ENCODE results near the gene DUSP3.
A peak's percentile ranks its signal among the peaks of the same experiment; 100 is the strongest.

DUSP3 gene

DNA sequence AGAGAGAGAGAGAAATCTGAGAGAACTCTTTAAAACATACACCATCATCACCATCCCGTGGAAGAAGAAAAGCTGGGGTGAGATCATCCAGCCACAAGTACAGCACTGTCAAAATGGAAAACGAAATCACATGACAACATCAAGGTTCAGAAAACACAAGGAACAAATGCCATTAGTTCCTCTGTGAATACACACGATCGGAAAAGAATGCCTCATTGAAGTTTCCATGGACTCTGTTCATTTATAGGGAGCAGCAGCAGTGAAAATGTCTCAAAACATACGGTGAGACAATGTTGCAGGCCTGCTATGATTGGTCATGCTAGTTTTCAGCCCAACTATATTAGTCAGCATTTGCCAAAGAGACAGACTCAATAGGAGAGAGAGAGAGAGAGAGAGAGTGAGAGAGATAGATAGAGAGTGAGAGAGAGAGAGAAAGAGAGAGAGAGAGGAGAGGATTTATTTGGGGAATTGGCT, 5.9 kb upstream of the DUSP3 start:
- Mint-ChIP-seq H3K4me3 (no peak overlapping the region), H3K36me3 (no peaks in the 10 kb centered on the region), H3K4me1 (peaks cover 7% of the 10 kb centered on the region), H3K27ac (no peak overlapping the region), H3K9me3 (no peaks in the 10 kb centered on the region)
- ATAC-seq (peak; percentile 78), DNase-seq (ENCODE audit: low spot score in 2 of 2) (no peak)

DNA sequence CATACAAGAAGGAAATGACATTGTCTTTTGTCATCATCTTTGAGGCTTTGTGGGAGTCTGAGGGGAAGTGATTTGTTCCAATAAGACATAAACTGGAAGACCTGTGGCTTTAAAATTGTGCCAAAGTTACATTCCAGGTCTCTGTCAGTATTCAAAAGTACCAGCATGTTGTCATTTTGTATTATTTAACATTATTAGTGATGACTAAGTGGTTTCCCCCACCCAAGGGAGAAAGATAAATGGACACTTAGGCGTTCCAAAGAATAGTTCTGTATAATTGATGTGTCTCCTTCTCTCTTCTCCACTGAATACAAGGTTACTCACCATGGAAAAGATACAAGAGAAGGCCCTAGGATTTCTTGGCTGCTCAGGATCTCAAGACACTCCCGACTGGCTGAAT, 5.3 kb upstream of the DUSP3 start:
- no peaks in the 10 kb centered on the region for H3K36me3 Mint-ChIP-seq
- ATAC-seq (no peak), DNase-seq (ENCODE audit: low spot score in 2 of 2) (no peak)
- no peaks in the 10 kb centered on the region for H3K9me3 Mint-ChIP-seq
- no peak overlapping the region for H3K27ac Mint-ChIP-seq
- peaks cover 7% of the 10 kb centered on the region for H3K4me1 Mint-ChIP-seq
- no peak overlapping the region for H3K4me3 Mint-ChIP-seq

DNA sequence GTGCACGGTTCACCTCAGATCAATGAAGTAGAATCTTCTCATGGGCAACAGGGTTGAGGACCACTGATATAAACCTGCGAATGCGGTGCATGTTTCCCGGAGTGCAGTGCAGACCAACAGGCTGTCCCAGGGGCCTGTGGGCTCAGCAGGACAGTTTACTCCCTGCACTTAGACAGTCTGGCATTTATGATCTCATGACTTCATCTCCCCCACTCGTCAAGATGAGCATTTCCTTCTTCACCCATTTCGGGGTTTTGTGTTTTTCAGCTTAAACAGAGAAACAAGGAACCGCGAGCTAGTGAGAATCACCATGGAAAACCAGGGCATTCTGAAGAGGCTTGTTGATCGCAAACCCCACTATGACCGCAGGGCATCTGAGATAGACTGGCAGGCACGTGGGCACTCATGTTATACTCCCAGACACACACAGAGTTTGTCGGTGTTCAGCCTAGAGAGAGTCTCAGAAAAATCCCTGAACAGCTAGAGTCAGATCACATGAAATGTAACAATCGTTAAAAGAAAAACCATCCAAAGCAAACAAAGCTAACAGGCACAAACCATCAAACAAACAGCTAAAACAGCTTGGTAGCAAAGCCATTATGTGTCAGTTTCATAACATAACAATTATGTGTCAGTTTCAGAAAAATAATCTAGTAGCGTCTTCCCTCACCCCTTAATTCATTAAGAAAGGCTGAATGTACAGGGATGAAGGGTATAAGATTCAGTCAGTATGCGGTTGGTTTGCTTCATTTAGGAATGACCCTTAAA, 4.3 kb upstream of the DUSP3 start:
- Mint-ChIP-seq H3K9me3 (no peaks in the 10 kb centered on the region), H3K27ac (no peak overlapping the region), H3K4me3 (no peak overlapping the region), H3K4me1 (peaks cover 7% of the 10 kb centered on the region), H3K36me3 (no peaks in the 10 kb centered on the region)
- ATAC-seq (no peak), DNase-seq (ENCODE audit: low spot score in 2 of 2) (no peak)

DNA sequence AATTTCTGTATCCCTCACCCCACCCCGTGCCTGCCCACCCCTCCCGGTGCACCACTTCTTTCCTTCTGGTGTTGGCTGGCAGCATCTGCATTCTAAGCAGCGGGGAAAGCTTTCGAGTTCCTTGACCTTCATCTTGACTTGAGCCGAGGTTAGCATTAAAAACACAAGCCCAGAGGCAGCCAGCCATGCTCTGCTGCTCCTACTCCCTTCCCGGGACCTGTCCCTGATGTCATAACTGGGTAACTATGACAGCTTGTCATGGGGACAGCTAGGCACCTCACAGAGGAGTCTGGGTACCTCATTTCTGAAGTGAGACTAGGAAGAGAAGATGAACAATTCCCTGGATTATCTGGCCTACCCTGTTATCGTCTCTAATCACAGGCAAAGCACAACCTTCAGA, 1.4 kb upstream of the DUSP3 start, which contains the start of gene CFAP97D1:
Gene CFAP97D1, plus strand, starts transcription at position 301 of the 400 bp plus-strand sequence. Its CDS starts 28 bp downstream, at position 329.
- no peaks in the 10 kb centered on the region for H3K9me3 Mint-ChIP-seq

DNA sequence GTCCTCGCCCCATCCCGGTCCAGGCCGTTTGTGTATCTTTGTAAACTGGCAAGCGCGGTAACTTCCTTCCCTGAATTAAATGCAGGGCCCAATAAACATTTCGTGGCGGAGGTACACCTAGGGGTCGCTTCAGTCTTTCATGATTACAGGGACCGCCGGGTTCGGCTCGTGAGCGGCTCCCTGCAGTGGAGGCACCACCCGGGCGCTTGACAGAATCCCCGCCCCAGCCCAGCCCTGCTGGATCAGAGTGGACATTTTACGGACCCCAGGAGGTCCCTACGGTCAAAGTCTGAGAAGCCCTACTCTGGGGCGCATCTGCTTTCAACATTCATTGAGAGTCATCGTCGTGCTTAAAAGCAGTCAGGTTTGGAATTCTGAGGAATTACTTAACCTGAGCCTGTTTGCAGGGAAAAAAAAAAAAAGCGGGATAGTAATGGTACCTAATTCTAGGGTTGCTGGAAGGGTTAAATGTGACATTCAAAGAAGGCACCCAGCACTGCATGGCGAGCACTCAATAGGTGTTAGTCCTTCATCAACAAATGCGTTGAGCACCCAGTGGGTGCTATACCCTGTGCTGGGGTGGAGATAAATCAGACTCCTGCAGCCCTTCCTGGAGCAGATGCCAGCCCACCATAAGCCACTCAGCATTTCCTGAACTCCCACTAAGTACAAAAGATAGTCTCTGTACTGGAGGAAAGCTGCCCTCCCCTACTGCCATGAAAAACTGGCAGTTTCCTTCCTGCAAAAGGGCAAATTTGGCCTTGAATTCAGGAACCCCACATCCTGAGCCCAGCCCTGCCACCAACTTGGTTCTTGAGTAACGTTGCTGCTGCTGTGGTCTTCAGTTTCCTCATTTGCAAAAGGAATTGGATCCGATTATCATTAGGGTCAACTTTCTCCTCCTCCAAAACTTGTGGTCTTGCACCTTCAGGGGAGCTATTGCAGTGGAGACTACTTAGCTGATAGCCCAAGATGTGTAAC, 658 bp upstream of the DUSP3 start:
- DNase-seq (ENCODE audit: low spot score in 2 of 2): no peak
- H3K4me1 Mint-ChIP-seq: no peaks in the 10 kb centered on the region
- H3K9me3 Mint-ChIP-seq: no peaks in the 10 kb centered on the region
- H3K27ac Mint-ChIP-seq: peak overlapping the region; percentile 60
- H3K36me3 Mint-ChIP-seq: peaks cover 8% of the 10 kb centered on the region
- H3K4me3 Mint-ChIP-seq: peak overlapping the region; percentile 74
- ATAC-seq: peak; percentile 60

More for the DNA sequence above, 1.4 kb upstream of the DUSP3 start, which contains the start of gene CFAP97D1:
- H3K4me3 Mint-ChIP-seq: peak within 1 kb of the TSS; percentile 74
- peaks cover 3% of the 10 kb centered on the region for H3K36me3 Mint-ChIP-seq
- H3K4me1 Mint-ChIP-seq: peaks cover 7% of the 10 kb centered on the region
- no peak within 1 kb of the TSS for H3K27ac Mint-ChIP-seq
- DNase-seq (ENCODE audit: low spot score in 2 of 2): no peak
- no peak for ATAC-seq

DNA sequence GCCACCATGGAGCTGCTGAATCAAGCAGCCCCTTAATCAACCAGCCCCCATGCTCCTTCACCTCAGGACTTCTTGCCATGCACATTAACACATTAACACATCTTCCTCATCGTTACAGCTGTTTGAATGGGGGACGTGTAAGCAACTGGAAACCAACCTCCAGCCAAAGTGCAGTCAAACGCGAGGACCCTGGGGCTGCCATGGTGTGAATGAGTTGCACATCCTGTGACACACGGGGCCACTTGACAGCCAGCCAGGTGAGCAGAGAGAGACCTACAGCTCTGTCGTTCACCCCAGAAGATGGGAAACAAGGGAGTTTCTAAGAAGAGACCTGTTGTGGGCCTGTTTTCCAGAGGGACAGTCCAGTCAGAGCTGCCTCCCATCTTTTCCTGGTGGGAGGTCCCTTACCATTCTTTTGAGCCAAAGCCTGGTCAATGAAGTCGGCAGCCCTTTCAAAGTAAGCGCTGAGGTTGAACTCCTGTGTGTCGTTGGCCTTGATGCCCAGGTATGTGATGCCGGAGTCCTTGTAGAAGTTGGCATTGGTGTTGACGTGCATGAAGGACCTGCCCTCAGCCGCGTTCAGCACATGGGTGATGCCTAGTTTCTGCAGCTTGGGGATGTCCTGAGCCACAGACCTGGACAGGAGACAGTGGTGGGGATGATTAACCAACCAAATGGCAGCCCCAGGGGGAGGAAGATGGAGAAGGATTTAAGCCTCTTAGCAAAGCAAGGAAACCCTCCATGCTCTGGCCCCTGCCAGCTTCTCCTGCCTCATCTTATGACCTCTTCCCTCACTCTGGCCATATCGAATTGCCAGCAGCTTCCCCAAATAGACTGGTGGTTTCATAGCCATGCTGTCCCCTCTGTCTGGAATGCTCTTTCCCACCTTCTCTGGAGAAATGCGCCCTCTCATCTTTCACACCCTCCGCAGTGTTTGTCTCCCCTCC, 4.2 kb downstream of the DUSP3 start:
- Mint-ChIP-seq H3K4me1 (no peaks in the 10 kb centered on the region), H3K4me3 (no peak overlapping the region), H3K27ac (no peak overlapping the region), H3K9me3 (no peaks in the 10 kb centered on the region), H3K36me3 (peaks cover 42% of the 10 kb centered on the region)
- no peak for DNase-seq (ENCODE audit: low spot score in 2 of 2)
- no peak for ATAC-seq

DNA sequence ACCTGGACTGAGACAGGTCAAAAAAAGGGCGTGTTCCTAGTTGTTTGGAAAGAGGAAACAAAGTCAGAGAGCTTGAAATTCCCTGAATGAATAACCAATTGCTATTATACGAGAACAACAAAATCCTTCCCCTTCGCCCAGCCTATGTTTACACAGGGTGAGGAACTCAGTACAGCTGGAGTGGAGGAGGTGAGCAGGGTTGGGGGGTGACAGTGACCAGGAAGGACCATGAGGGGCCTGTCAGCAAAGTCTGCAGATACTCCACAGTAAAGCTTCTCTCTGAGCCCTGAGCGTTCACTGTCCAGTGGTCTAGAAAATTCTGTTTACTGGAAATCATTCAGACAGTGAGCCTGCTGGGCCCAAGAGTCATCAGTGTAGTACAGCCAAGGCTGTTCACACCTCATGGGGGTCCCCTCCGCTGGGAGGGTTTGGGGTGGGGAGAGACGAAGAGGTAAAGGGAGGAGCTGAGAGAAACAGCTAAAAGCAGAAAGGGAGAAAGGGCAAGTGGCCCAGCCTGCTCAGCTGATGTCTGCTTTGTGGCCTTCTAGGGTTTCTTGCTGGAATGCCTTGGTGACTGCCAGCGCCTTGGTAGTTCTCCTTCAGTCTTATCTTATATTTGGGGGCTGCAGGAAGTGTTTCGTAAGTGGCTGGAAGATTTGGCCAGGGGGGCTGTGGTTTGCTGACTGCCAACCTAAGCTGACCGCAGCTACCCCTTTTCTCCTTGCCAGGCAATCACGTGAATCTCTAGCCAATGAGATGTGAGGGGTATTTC, 5.7 kb downstream of the DUSP3 start:
- no peak for ATAC-seq
- Mint-ChIP-seq H3K4me3 (no peak overlapping the region), H3K9me3 (no peaks in the 10 kb centered on the region)

DNA sequence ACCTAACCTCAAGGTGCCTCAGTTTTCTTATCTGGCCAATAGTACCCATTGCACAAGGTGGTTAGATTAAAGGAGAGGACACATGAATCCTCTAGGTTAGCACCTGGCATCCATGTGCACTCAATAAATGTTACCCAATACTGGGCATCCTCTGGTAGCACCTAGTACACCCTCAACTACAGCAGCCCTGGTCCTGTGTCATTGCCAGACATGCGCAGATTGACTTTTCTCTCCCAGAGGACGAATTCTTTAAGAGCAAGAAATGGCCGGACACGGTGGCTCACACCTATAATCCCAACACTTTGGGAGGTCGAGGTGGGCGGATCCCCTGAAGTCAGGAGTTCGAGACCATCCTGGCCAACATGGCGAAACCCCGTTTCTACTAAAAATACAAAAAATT, 7.3 kb downstream of the DUSP3 start:
- no peak overlapping the region for H3K4me3 Mint-ChIP-seq
- no peaks in the 10 kb centered on the region for H3K4me1 Mint-ChIP-seq
- no peak for DNase-seq (ENCODE audit: low spot score in 2 of 2)
- peaks cover 42% of the 10 kb centered on the region for H3K36me3 Mint-ChIP-seq
- no peaks in the 10 kb centered on the region for H3K9me3 Mint-ChIP-seq
- ATAC-seq: no peak
- no peak overlapping the region for H3K27ac Mint-ChIP-seq

More for the DNA sequence above, 5.7 kb downstream of the DUSP3 start:
- no peaks in the 10 kb centered on the region for H3K4me1 Mint-ChIP-seq
- peaks cover 42% of the 10 kb centered on the region for H3K36me3 Mint-ChIP-seq
- no peak for DNase-seq (ENCODE audit: low spot score in 2 of 2)
- H3K27ac Mint-ChIP-seq: peak overlapping the region; percentile 82

DNA sequence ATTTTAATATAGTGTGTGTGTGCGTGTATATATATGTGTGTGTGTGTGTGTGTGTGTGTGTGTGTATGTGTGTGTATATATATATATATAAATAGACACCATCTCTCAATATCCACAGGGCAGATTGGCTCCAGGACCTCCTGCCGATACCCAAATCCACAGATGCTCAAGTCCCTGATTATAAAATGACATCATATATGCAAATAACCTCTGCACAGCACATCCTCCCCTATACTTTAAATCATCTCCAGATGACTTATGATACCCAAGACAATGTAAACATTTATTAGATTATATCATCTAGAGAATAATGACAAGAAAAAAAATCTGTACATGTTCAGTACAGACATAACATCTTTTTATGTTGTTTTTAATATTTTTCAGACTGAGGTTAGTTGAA, 7.8 kb downstream of the DUSP3 start:
- Mint-ChIP-seq H3K36me3 (peaks cover 46% of the 10 kb centered on the region), H3K4me3 (no peak overlapping the region), H3K27ac (no peak overlapping the region), H3K4me1 (no peaks in the 10 kb centered on the region), H3K9me3 (no peaks in the 10 kb centered on the region)
- ATAC-seq: no peak
- no peak for DNase-seq (ENCODE audit: low spot score in 2 of 2)

DNA sequence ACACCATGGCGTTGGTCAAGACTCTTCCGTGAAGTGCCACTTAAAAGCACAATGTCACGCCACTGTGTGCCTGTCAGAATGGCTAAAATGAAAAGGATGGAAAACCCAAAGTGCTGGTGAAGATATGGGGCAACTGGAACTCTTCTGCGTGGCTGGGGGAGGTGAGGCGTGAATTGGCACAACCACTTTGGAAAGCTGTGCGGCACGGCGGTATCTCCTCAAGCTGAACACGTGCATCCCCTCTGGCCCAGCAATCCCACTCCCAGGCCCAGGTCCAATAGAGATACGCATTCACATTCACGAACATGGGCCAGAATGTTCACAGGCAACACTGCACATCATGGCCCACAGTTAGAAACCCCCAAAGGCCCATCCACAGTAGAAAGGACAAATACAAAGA, 8.9 kb downstream of the DUSP3 start:
- Mint-ChIP-seq H3K4me3 (no peak overlapping the region), H3K9me3 (no peaks in the 10 kb centered on the region), H3K36me3 (peaks cover 41% of the 10 kb centered on the region), H3K4me1 (no peaks in the 10 kb centered on the region), H3K27ac (no peak overlapping the region)
- DNase-seq (ENCODE audit: low spot score in 2 of 2): no peak
- ATAC-seq: no peak

DNA sequence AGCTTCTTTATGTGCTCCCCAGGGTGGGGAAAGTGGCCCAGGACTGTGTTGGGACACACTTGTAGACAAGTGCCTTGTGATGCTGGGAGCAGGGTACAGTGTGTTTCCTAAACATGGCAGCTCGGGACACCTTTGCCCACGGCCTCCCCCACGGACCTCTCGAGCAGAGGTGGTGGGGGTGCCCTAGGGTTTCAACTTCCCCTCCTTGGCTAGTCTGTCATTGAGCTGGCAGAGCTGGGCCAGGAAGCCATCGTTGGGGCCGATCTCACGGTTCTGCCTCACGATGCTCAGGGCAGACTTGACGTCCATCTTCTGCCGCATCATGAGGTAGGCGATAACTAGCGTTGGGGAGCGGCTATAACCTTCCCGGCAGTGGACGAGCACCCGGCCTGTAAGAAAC, 9.4 kb downstream of the DUSP3 start:
- no peaks in the 10 kb centered on the region for H3K4me1 Mint-ChIP-seq
- H3K27ac Mint-ChIP-seq: no peak overlapping the region
- H3K9me3 Mint-ChIP-seq: no peaks in the 10 kb centered on the region
- ATAC-seq (no peak), DNase-seq (ENCODE audit: low spot score in 2 of 2) (no peak)
- no peak overlapping the region for H3K4me3 Mint-ChIP-seq
- H3K36me3 Mint-ChIP-seq: peaks cover 38% of the 10 kb centered on the region

DNA sequence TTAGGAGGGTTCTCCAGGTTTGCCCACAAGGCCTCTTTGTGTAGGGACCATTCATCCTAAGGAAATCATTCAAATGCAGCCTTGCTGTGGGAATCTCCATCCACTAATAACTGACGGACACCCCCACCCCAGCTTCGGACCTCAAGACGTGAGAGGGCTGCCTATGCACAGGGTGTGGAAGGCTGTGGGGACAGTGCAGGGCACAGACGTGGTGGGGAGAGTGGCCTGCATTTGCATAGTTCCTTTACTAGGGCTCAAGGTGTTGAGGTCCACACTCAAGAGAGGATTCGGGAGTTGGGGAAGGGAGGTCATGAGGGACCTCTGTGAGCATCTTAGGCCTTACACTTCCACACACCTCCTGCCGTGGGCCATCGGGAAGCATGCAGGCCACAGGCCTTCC, 9.8 kb downstream of the DUSP3 start:
- Mint-ChIP-seq H3K9me3 (no peaks in the 10 kb centered on the region), H3K27ac (no peak overlapping the region), H3K36me3 (peaks cover 35% of the 10 kb centered on the region), H3K4me3 (no peak overlapping the region), H3K4me1 (no peaks in the 10 kb centered on the region)
- no peak for DNase-seq (ENCODE audit: low spot score in 2 of 2)
- no peak for ATAC-seq

DNA sequence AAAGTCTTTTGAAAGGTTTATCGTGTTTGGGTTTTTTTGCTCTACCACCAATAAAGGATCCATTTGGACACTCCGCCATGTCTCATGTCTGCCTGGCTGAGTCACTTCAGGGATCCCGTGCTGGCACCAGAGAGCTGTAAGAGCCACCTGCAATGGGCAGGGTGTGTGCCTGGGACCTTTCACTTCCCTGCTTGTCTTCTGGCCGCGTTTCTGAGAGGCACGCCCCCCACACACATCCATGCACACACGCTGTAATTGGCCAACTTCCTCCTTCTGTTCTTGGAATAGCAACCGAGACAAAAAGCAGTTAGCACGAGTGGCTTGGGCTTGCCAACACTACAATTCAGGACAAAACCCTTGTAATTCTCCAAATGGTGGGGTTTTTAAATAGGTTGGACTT, 10.4 kb downstream of the DUSP3 start:
- no peak for DNase-seq (ENCODE audit: low spot score in 2 of 2)
- Mint-ChIP-seq H3K36me3 (peaks cover 29% of the 10 kb centered on the region), H3K4me1 (no peaks in the 10 kb centered on the region), H3K4me3 (no peak overlapping the region), H3K27ac (no peak overlapping the region), H3K9me3 (no peaks in the 10 kb centered on the region)
- ATAC-seq: no peak

DNA sequence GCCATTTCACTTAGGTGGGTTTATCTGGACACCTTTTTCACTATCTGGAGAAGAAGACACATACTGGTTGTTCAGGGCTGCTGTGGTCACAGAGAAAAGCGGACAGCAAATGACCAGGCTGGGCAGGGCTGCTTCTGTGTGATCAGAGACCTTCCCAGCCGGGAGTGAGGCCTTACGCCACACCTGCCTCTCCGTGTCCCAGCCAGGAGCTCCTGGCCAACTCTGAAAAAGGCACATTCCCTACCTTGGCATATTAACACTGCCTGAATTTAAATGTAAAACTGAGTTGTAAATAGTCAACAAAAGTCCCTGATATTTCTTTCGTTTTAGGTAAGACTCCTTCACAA, 11.1 kb downstream of the DUSP3 start:
- H3K4me3 Mint-ChIP-seq: no peak overlapping the region
- ATAC-seq: no peak

More for the DNA sequence above, 11.1 kb downstream of the DUSP3 start:
- H3K9me3 Mint-ChIP-seq: no peaks in the 10 kb centered on the region
- H3K36me3 Mint-ChIP-seq: peaks cover 24% of the 10 kb centered on the region
- no peak for DNase-seq (ENCODE audit: low spot score in 2 of 2)
- H3K4me1 Mint-ChIP-seq: no peaks in the 10 kb centered on the region
- no peak overlapping the region for H3K27ac Mint-ChIP-seq

Measured in stimulated activated effector memory CD8-positive, alpha-beta T cell treated with anti-CD3 and anti-CD28 coated beads, Interleukin-12 subunit alpha, Interleukin-12 subunit beta, amount 100 ng/mL, for 72 hours (primary cell).